Activated CD8-positive, alpha-beta memory T cell treated with anti-CD3 and anti-CD28 coated beads, Interleukin-2, amount 50 U/mL, for 48 hours (primary cell): ENCODE measurements around the gene AFF2.

Experiments used
- DNase-seq: peaks from one replicate; pipeline ENCODE4 v3.0.0-alpha.2; 2020

The AFF2 gene

GRCh38 chrX:148940411-148940996 lies 440.1 kb downstream of the AFF2 start:
- no peak for DNase-seq

GRCh38 chrX:148942754-148943153 lies 442.3 kb downstream of the AFF2 start:
- no peak for DNase-seq

GRCh38 chrX:148947399-148947975 lies 447.1 kb downstream of the AFF2 start:
- DNase-seq, result no peak

- DNase-seq, result no peak
Observed at GRCh38 chrX:148956352-148956751, 455.9 kb downstream of the AFF2 start.

- no peak for DNase-seq
Observed at GRCh38 chrX:148958901-148959300, 458.5 kb downstream of the AFF2 start.

- no peak for DNase-seq
Observed at GRCh38 chrX:148960060-148960459, 459.6 kb downstream of the AFF2 start.

GRCh38 chrX:148961985-148962384 lies 461.6 kb downstream of the AFF2 start:
- DNase-seq, result no peak

GRCh38 chrX:148976571-148977400 lies 476.4 kb downstream of the AFF2 start:
- DNase-seq, result no peak

- DNase-seq, result no peak
Observed at GRCh38 chrX:148979786-148980185, 479.4 kb downstream of the AFF2 start.

- no peak for DNase-seq
Observed at GRCh38 chrX:148984238-148984637, 483.8 kb downstream of the AFF2 start.

GRCh38 chrX:148991502-148991901 lies 491.1 kb downstream of the AFF2 start:
- no peak for DNase-seq

- DNase-seq, result no peak
Observed at GRCh38 chrX:148995661-148996060, 495.2 kb downstream of the AFF2 start.

GRCh38 chrX:149002320-149002719 lies 501.9 kb downstream of the AFF2 start:
- no peak for DNase-seq

- no peak for DNase-seq
Observed at GRCh38 chrX:149003863-149004660, 503.6 kb downstream of the AFF2 start.

GRCh38 chrX:149004936-149005335 lies 504.5 kb downstream of the AFF2 start:
- no peak for DNase-seq

- no peak for DNase-seq
Observed at GRCh38 chrX:149006235-149006634, 505.8 kb downstream of the AFF2 start.

GRCh38 chrX:149007423-149007822 lies 507.0 kb downstream of the AFF2 start:
- DNase-seq, result no peak

GRCh38 chrX:149010013-149010852 lies 509.8 kb downstream of the AFF2 start:
- DNase-seq, result no peak

GRCh38 chrX:149010853-149011224 lies 510.4 kb downstream of the AFF2 start:
- no peak for DNase-seq

GRCh38 chrX:149013081-149013480 lies 512.7 kb downstream of the AFF2 start:
- no peak for DNase-seq

- no peak for DNase-seq
Observed at GRCh38 chrX:149021159-149021558, 520.7 kb downstream of the AFF2 start.

GRCh38 chrX:149022485-149022884 lies 522.1 kb downstream of the AFF2 start:
- no peak for DNase-seq

- no peak for DNase-seq
Observed at GRCh38 chrX:149032449-149032848, 532.0 kb downstream of the AFF2 start.
